IgD-negative memory B cell (primary cell): ENCODE data around the gene PAQR7. TPM values are rescaled to one million over a fixed set of nuclear protein-coding genes. Genes with fewer than 3 reads are reported as not detected.

Source experiments
- H3K27ac Mint-ChIP-seq, 3 donors: one replicate each; pipeline ENCODE4 v1.8.0; 2020 to 2022; ENCODE audit warnings: mild to moderate bottlenecking in 3 of 3, mixed read lengths in 3 of 3, moderate library complexity in 1 of 3
- H3K27me3 Mint-ChIP-seq: one replicate; pipeline ENCODE4 v1.8.0; 2021; ENCODE audit warnings: mixed read lengths
- H3K36me3 Mint-ChIP-seq: one replicate; pipeline ENCODE4 v1.8.0; 2020; ENCODE audit warnings: mild to moderate bottlenecking, mixed read lengths
- H3K4me1 Mint-ChIP-seq, 3 donors: one replicate each; pipeline ENCODE4 v1.8.0; 2020 to 2022; ENCODE audit warnings: mixed read lengths in 3 of 3, mild to moderate bottlenecking in 1 of 3
- H3K4me3 Mint-ChIP-seq, 4 donors: one replicate each; pipeline ENCODE4 v1.8.0; 2020 to 2022; ENCODE audit warnings: mild to moderate bottlenecking in 4 of 4, mixed read lengths in 4 of 4, moderate library complexity in 3 of 4
- H3K9me3 Mint-ChIP-seq, 3 donors: one replicate each; pipeline ENCODE4 v1.8.0; 2020 to 2021; ENCODE audit warnings: mixed read lengths in 3 of 3, mild to moderate bottlenecking in 1 of 3
- polyA plus RNA-seq: library from polyadenylated mRNA; unstranded; fragments of 300-500 nt; fragmentation: Illumina TruSeq; gene quantifications from one replicate; pipeline ENCODE4 v1.2.3, GENCODE V29; 2021

The PAQR7 gene
- polyA plus RNA-seq = 0.73 TPM

GRCh38 chr1:25875154-25875855 is at the start of gene PAQR7:
Gene PAQR7 (minus strand): TSS chr1:25875708. CDS start chr1:25863839, 11,869 bp downstream.
- peaks cover 9 to 27% (median 12%) of the 10 kb centered on the region in 3 donors for H3K4me1 Mint-ChIP-seq
- no peaks in the 10 kb centered on the region for H3K9me3 Mint-ChIP-seq

GRCh38 chr1:25924454-25924853 is 48.9 kb upstream of the PAQR7 start:
- H3K4me1 Mint-ChIP-seq = peaks cover 3 to 7% (median 4%) of the 10 kb centered on the region in 3 donors
- no peak overlapping the region for H3K27ac Mint-ChIP-seq
- H3K27me3 Mint-ChIP-seq = peaks cover 41% of the 10 kb centered on the region
- peak overlapping the region in 1 of 4 donors; percentile 74 for H3K4me3 Mint-ChIP-seq
- H3K36me3 Mint-ChIP-seq = peaks cover 3% of the 10 kb centered on the region
- no peaks in the 10 kb centered on the region for H3K9me3 Mint-ChIP-seq

More at GRCh38 chr1:25875154-25875855, at the start of gene PAQR7:
- H3K27me3 Mint-ChIP-seq = no peaks in the 10 kb centered on the region
- H3K36me3 Mint-ChIP-seq = no peaks in the 10 kb centered on the region
- peak within 1 kb of the TSS; percentile 84 to 96 (median 88) for H3K4me3 Mint-ChIP-seq
- peak within 1 kb of the TSS in 1 of 3 donors; percentile 60 for H3K27ac Mint-ChIP-seq

- Mint-ChIP-seq H3K36me3 (peaks cover 3% of the 10 kb centered on the region), H3K27ac (no peak overlapping the region), H3K9me3 (no peaks in the 10 kb centered on the region), H3K4me3 (peak overlapping the region; percentile 65 to 89 (median 71)), H3K27me3 (peaks cover 36% of the 10 kb centered on the region), H3K4me1 (peaks cover 3 to 7% (median 4%) of the 10 kb centered on the region in 3 donors)
These were observed 47.6 kb upstream of the PAQR7 start for GRCh38 chr1:25922971-25923552.

- Mint-ChIP-seq H3K9me3 (no peaks in the 10 kb centered on the region), H3K36me3 (peaks cover 3% of the 10 kb centered on the region), H3K4me3 (peak overlapping the region; percentile 19 to 89 (median 55)), H3K27me3 (peaks cover 34% of the 10 kb centered on the region), H3K27ac (no peak overlapping the region), H3K4me1 (peaks cover 3 to 10% (median 4%) of the 10 kb centered on the region in 3 donors)
These were observed 46.8 kb upstream of the PAQR7 start for GRCh38 chr1:25922056-25922970.

GRCh38 chr1:25918615-25919014 is 43.1 kb upstream of the PAQR7 start:
- no peak overlapping the region for H3K27ac Mint-ChIP-seq
- H3K4me1 Mint-ChIP-seq = peaks cover 3 to 14% (median 4%) of the 10 kb centered on the region in 3 donors
- H3K27me3 Mint-ChIP-seq = peaks cover 25% of the 10 kb centered on the region
- H3K36me3 Mint-ChIP-seq = peaks cover 3% of the 10 kb centered on the region
- H3K4me3 Mint-ChIP-seq = no peak overlapping the region
- peaks cover 0 to 2% (median 0%) of the 10 kb centered on the region in 3 donors for H3K9me3 Mint-ChIP-seq

GRCh38 chr1:25917996-25918395 is 42.5 kb upstream of the PAQR7 start:
- peaks cover 20% of the 10 kb centered on the region for H3K27me3 Mint-ChIP-seq
- peaks cover 0 to 2% (median 0%) of the 10 kb centered on the region in 3 donors for H3K9me3 Mint-ChIP-seq
- peaks cover 3% of the 10 kb centered on the region for H3K36me3 Mint-ChIP-seq
- H3K4me3 Mint-ChIP-seq = no peak overlapping the region
- H3K27ac Mint-ChIP-seq = peak overlapping the region in 1 of 3 donors; percentile 11
- H3K4me1 Mint-ChIP-seq = peaks cover 0 to 14% (median 3%) of the 10 kb centered on the region in 3 donors

- Mint-ChIP-seq H3K9me3 (peaks cover 0 to 2% (median 0%) of the 10 kb centered on the region in 3 donors), H3K4me1 (peaks cover 0 to 8% (median 0%) of the 10 kb centered on the region in 3 donors), H3K27me3 (peaks cover 12% of the 10 kb centered on the region), H3K27ac (no peak overlapping the region), H3K4me3 (no peak overlapping the region), H3K36me3 (peaks cover 4% of the 10 kb centered on the region)
These were observed 41.0 kb upstream of the PAQR7 start for GRCh38 chr1:25916460-25916859.

GRCh38 chr1:25914074-25914995 is 38.8 kb upstream of the PAQR7 start:
- Mint-ChIP-seq H3K27me3 (no peaks in the 10 kb centered on the region), H3K4me1 (peaks cover 0 to 8% (median 0%) of the 10 kb centered on the region in 3 donors), H3K4me3 (peak overlapping the region in 1 of 4 donors; percentile 54), H3K27ac (no peak overlapping the region), H3K36me3 (peaks cover 2% of the 10 kb centered on the region), H3K9me3 (peaks cover 0 to 2% (median 0%) of the 10 kb centered on the region in 3 donors)

- H3K4me3 Mint-ChIP-seq = peak overlapping the region in 1 of 4 donors; percentile 65
- H3K36me3 Mint-ChIP-seq = peaks cover 2% of the 10 kb centered on the region
- peaks cover 0 to 8% (median 0%) of the 10 kb centered on the region in 3 donors for H3K4me1 Mint-ChIP-seq
- H3K27ac Mint-ChIP-seq = no peak overlapping the region
- H3K9me3 Mint-ChIP-seq = peaks cover 0 to 2% (median 0%) of the 10 kb centered on the region in 3 donors
- H3K27me3 Mint-ChIP-seq = no peaks in the 10 kb centered on the region
These were observed 37.7 kb upstream of the PAQR7 start for GRCh38 chr1:25913206-25913605.

- Mint-ChIP-seq H3K9me3 (peaks cover 0 to 2% (median 0%) of the 10 kb centered on the region in 3 donors), H3K27me3 (no peaks in the 10 kb centered on the region), H3K4me3 (no peak overlapping the region), H3K4me1 (peaks cover 0 to 6% (median 0%) of the 10 kb centered on the region in 3 donors), H3K27ac (no peak overlapping the region), H3K36me3 (peaks cover 2% of the 10 kb centered on the region)
These were observed 36.7 kb upstream of the PAQR7 start for GRCh38 chr1:25912076-25912831.

GRCh38 chr1:25911162-25911561 is 35.7 kb upstream of the PAQR7 start:
- Mint-ChIP-seq H3K9me3 (no peaks in the 10 kb centered on the region), H3K27me3 (no peaks in the 10 kb centered on the region), H3K4me3 (no peak overlapping the region), H3K36me3 (peaks cover 2% of the 10 kb centered on the region), H3K27ac (no peak overlapping the region), H3K4me1 (peaks cover 0 to 6% (median 0%) of the 10 kb centered on the region in 3 donors)

GRCh38 chr1:25909040-25909439 is 33.5 kb upstream of the PAQR7 start:
- Mint-ChIP-seq H3K36me3 (peaks cover 2% of the 10 kb centered on the region), H3K27ac (no peak overlapping the region), H3K27me3 (no peaks in the 10 kb centered on the region), H3K4me3 (peak overlapping the region in 1 of 4 donors; percentile 100), H3K4me1 (peaks cover 7 to 13% (median 11%) of the 10 kb centered on the region in 3 donors), H3K9me3 (no peaks in the 10 kb centered on the region)

GRCh38 chr1:25908161-25908560 is 32.7 kb upstream of the PAQR7 start:
- Mint-ChIP-seq H3K4me3 (peak overlapping the region in 1 of 4 donors; percentile 100), H3K9me3 (no peaks in the 10 kb centered on the region), H3K36me3 (peaks cover 2% of the 10 kb centered on the region), H3K4me1 (peaks cover 7 to 13% (median 11%) of the 10 kb centered on the region in 3 donors), H3K27me3 (no peaks in the 10 kb centered on the region), H3K27ac (no peak overlapping the region)
